ENCODE measurements around the gene KIF26B. TPM values are rescaled to one million over a fixed set of nuclear protein-coding genes. Genes with fewer than 3 reads are reported as not detected.

KIF26B gene
- total RNA-seq, 1 donor from 2014 or later = 3.5 TPM

- TF ChIP-seq CTCF (IDR thresholded peaks at IDR 0.05; ENCODE audit: borderline replicate concordance) = no peak
- no peak for DNase-seq
- Histone ChIP-seq H3K27ac (replicated peaks) (no peak overlapping the region), H3K9me3 (replicated peaks) (no peaks in the 10 kb centered on the region), H3K36me3 (no peaks in the 10 kb centered on the region), H3K4me3 (no peak overlapping the region), H3K27me3 (ENCODE audit: low read depth) (peaks cover 20% of the 10 kb centered on the region), H3K4me1 (peaks cover 14% of the 10 kb centered on the region)
- intact Hi-C loops (cut with micrococcal nuclease) = no loop called here
Measured at GRCh38 chr1:245684166-245684565, 529.4 kb downstream of the KIF26B start.

GRCh38 chr1:245684571-245684970 is 529.8 kb downstream of the KIF26B start:
- intact Hi-C loops (cut with micrococcal nuclease) = no loop called here
- Histone ChIP-seq H3K27me3 (ENCODE audit: low read depth) (peaks cover 24% of the 10 kb centered on the region), H3K36me3 (no peaks in the 10 kb centered on the region), H3K9me3 (replicated peaks) (no peaks in the 10 kb centered on the region), H3K4me1 (peaks cover 14% of the 10 kb centered on the region), H3K4me3 (no peak overlapping the region), H3K27ac (replicated peaks) (no peak overlapping the region)
- no peak for DNase-seq
- no peak for TF ChIP-seq CTCF (IDR thresholded peaks at IDR 0.05; ENCODE audit: borderline replicate concordance)

GRCh38 chr1:245685111-245685810 is 530.5 kb downstream of the KIF26B start:
- peaks cover 24% of the 10 kb centered on the region for H3K27me3 ChIP-seq (ENCODE audit: low read depth)
- intact Hi-C loops (cut with micrococcal nuclease) = no loop called here
- H3K4me1 ChIP-seq = peaks cover 14% of the 10 kb centered on the region
- no peak for TF ChIP-seq CTCF (IDR thresholded peaks at IDR 0.05; ENCODE audit: borderline replicate concordance)
- H3K9me3 ChIP-seq (replicated peaks) = no peaks in the 10 kb centered on the region
- no peak for DNase-seq
- no peak overlapping the region for H3K4me3 ChIP-seq
- H3K27ac ChIP-seq (replicated peaks) = no peak overlapping the region
- H3K36me3 ChIP-seq = no peaks in the 10 kb centered on the region

- no peak for TF ChIP-seq CTCF (IDR thresholded peaks at IDR 0.05; ENCODE audit: borderline replicate concordance)
- no peak overlapping the region for H3K27ac ChIP-seq (replicated peaks)
- peaks cover 24% of the 10 kb centered on the region for H3K27me3 ChIP-seq (ENCODE audit: low read depth)
- no peaks in the 10 kb centered on the region for H3K36me3 ChIP-seq
- H3K4me1 ChIP-seq = peaks cover 14% of the 10 kb centered on the region
- H3K9me3 ChIP-seq (replicated peaks) = no peaks in the 10 kb centered on the region
- intact Hi-C loops (cut with micrococcal nuclease) = no loop called here
- no peak overlapping the region for H3K4me3 ChIP-seq
- no peak for DNase-seq
Measured at GRCh38 chr1:245686006-245686405, 531.2 kb downstream of the KIF26B start.

GRCh38 chr1:245686446-245687030 is 531.8 kb downstream of the KIF26B start:
- H3K4me1 ChIP-seq = peaks cover 14% of the 10 kb centered on the region
- no peak for TF ChIP-seq CTCF (IDR thresholded peaks at IDR 0.05; ENCODE audit: borderline replicate concordance)
- H3K9me3 ChIP-seq (replicated peaks) = no peaks in the 10 kb centered on the region
- DNase-seq = no peak
- peaks cover 24% of the 10 kb centered on the region for H3K27me3 ChIP-seq (ENCODE audit: low read depth)
- intact Hi-C loops (cut with micrococcal nuclease) = no loop called here
- H3K4me3 ChIP-seq = no peak overlapping the region
- H3K36me3 ChIP-seq = no peaks in the 10 kb centered on the region
- no peak overlapping the region for H3K27ac ChIP-seq (replicated peaks)
